Activated T-cell treated with anti-CD3 and anti-CD28 coated beads for 1 hour (primary cell): ENCODE results near the gene LZIC.

Source experiments
- DNase-seq: peaks from one replicate; pipeline ENCODE4 v3.0.0-alpha.2; 2020; ENCODE audit warnings: low read depth

Gene LZIC

DNA sequence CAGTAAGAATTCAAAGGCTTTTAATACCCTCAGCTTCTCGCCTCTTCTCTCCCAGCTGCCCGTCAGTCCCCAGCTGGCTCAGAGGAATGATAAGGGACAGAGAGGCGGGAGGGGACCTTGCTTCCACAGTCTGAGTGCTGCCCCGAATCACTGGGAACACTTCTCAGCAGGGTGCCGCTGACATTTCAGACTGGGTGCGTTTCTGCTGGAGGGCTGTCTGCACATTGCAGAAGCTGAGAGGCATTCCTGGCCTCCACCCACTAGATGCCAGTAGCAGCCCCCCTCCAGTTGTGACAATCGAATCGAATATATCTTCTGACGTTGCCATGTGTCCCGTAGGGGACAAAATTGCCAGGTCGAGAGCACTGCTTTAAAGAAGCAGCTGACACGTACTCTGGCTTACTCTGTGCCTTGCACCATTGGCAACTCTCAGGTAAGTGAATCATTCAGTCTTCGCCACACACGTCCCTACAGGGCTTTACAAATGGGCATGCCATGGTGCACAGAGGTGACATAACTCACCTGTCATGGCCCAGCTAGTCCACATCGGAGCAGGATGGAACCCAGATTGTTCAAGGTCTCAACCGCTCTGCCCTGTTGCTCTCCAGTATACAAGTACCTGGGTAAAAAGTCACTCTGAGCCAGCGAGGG is 57.0 kb downstream of the LZIC start:
- DNase-seq: no peak

DNA sequence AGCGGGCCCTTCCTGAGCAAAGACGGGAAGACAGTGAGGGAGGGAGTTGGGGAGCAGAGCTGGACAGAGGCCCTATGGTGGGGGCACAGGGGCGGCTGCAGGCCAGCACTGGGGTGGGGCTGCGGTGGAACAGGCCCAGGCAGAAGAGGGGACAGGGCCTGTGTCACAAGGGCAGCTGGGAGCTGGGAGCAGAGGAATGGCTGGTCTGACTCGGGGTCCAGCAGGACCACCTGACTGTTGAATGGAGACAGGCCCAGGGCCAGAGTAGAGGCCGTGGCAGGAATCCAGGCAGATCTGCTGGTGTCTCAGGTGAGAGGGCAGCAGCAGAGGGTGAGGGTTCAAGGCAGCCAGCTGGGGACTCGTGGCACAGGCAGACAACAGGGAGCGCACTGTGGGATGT is 58.4 kb downstream of the LZIC start:
- DNase-seq: no peak

DNA sequence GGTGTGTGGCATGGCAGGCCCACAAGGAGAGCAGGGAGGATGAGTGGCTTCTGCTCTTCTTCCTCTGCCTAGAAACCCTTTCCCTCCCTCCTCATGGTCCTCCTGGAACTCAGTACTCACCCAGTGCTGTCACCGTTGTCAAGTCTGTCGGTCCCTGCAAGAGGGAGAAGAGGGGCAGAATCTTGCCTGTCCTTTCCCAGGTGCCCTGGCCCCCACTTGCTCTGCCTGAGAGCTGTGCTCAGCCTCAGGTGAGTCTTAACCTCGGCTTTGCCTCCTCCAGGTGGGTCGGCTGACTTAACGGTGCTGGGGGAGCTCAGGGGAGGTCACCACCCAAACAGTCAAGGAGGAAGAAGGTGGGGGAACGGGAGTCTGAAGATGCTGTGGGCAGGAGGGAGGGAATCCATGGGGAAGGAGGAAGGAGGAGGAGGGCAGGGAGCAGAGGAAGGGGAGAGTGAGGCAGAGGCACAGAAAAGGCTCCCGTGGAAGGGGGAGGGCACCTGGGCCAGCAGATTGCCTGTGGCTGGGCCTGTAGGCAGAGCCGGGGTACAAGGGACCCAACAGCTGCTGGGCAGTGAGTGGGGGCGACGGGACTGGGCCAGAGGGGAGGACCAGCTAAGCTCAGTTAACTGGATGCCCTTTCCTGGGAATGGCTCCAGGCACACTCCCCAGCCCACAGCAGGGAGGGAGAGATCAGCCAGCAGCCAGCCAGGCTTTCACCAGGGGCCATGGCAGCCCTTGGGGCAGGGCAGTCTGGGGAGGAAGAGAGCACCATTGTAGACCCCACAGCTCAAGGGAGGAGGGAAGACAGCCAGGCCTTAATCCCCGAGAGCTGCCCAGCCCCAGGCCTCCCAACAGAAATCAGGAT is 59.4 kb downstream of the LZIC start:
- DNase-seq: no peak

DNA sequence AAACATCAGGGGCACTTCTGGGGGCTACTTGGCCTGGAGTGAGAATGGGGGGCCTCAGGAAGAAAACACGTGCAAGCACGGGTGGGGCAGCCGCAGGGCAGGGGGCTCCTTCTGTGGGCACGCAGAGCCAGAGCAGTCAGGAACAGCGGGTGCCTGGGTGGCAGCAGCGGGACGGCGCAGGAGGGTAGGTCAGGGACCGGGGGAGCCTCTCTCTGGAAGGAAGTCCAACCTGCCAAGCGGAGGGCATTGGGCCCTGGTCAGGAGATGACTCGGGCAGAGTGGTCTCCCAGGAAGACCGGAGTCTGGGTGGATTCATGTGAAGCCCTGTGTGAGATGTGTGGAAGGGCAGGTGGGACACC is 60.3 kb downstream of the LZIC start:
- no peak for DNase-seq

DNA sequence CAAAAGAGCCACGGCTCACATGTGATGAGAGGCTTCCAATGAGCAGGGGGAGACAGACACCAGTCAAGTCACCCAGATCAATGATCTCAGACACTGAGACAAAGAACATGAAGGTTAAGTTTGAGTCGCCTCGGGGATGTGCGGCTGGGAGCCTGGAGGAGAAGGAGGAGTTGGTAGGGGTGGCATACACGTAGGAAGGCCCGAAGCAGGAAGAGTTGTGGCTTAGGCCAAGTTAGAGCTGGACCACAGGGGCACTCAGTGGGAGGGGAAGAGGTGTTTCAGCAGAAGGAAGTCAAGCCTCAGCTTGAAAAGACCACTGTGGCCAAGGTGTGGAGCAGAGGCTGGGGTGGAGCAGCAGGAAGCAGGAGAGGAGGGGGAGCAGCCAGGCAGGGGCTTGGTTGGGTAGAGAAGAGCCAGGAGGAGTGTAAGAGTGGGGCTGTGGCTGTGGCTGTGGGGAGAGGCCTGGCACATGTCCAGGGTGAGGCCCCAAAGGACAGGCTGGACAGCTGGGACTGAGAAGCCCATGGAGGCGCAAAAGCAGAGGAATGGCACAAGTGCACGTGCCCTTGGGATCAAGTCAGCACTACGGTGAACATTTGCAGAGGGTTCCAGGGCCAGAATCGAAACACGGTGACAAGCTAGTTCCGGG is 60.8 kb downstream of the LZIC start:
- DNase-seq: no peak

DNA sequence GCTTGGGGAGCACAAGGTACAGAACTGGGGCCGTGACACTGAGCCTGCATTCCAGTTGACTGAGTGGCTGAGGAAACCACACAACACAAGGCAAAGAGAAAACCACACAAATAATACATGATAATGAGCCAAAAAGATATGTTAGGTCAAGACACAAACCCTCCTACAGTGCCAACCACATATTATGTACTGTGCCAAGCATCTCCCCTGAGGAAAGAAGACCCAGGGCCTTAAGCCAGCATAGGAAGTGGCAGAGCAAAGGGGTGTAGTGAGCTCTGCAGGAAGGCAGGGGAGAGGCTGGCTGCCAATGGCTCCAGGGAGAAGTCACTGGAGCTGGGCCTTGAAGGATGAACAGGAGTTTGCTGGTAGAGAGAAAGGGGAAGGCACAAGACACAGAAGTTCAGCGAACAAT is 61.3 kb downstream of the LZIC start:
- DNase-seq: no peak
